ENCODE measurements around the gene RBM5.

The RBM5 gene

DNA sequence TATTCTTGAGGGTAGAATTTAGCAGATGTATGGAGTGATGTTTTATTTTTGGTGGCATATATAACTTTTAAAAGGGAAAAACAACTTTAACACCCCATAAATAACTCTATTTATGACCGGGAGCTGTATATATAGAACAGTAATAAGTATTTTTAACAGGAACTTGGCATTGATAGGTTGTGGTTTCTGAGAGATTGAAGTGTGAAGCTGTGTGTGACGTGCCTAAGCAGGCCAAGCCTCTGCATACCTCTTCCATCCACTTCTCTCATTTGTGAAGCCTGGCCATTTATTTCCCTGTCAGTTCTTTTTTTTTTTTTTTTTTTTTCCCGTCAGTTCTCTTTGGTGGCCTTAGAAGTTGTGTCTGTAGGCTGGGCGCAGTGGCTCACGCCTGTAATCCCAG is 23.0 kb downstream of the RBM5 start:
- no peak overlapping the region for H3K4me3 Mint-ChIP-seq

GRCh38 chr3:50112462-50112861 is 23.7 kb downstream of the RBM5 start:
- no peak overlapping the region for H3K27ac Mint-ChIP-seq

More for the DNA sequence above, 23.0 kb downstream of the RBM5 start:
- no peak for ATAC-seq
- Mint-ChIP-seq H3K36me3 (peaks cover 67% of the 10 kb centered on the region), H3K4me1 (no peaks in the 10 kb centered on the region), H3K9me3 (no peaks in the 10 kb centered on the region), H3K27ac (no peak overlapping the region), H3K27me3 (no peaks in the 10 kb centered on the region)

DNA sequence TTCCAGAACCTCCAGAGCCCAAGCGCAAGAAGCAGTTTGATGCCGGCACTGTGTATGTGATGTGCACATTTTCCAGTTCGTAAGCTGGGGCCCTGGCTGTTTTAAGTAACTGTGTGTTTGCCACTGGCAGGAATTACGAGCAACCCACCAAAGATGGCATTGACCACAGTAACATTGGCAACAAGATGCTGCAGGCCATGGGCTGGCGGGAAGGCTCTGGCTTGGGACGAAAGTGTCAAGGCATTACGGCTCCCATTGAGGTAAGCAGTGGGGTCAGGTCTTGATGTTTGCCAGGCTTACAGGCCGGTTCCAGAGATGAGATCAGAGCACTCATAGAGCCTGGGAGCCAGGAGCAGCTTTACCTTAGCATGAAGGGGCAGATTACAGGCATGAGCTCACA is 28.4 kb downstream of the RBM5 start:
- H3K9me3 Mint-ChIP-seq = no peaks in the 10 kb centered on the region
- no peaks in the 10 kb centered on the region for H3K4me1 Mint-ChIP-seq
- H3K27ac Mint-ChIP-seq = no peak overlapping the region
- no peak for ATAC-seq
- H3K36me3 Mint-ChIP-seq = peaks cover 51% of the 10 kb centered on the region
- no peaks in the 10 kb centered on the region for H3K27me3 Mint-ChIP-seq
- no peak overlapping the region for H3K4me3 Mint-ChIP-seq

More at GRCh38 chr3:50112462-50112861, 23.7 kb downstream of the RBM5 start:
- H3K4me3 Mint-ChIP-seq = no peak overlapping the region
- no peak for ATAC-seq
- H3K9me3 Mint-ChIP-seq = no peaks in the 10 kb centered on the region
- no peaks in the 10 kb centered on the region for H3K27me3 Mint-ChIP-seq
- peaks cover 67% of the 10 kb centered on the region for H3K36me3 Mint-ChIP-seq
- no peaks in the 10 kb centered on the region for H3K4me1 Mint-ChIP-seq

DNA sequence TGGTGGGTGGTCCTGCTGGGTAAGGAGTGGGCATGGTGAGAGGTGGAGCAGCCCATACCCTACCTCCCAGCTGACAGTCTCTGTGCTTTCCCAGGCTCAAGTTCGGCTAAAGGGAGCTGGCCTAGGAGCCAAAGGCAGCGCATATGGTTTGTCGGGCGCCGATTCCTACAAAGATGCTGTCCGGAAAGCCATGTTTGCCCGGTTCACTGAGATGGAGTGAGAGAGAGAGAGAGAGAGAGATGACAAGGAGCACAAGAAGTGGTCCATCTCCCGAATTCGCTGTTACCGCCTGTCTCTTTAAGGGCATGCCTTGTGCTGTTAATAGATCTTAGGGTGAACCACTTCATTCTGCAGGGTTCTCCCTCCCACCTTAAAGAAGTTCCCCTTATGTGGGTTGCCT is 29.5 kb downstream of the RBM5 start:
- H3K4me1 Mint-ChIP-seq = peaks cover 3% of the 10 kb centered on the region
- H3K27ac Mint-ChIP-seq = no peak overlapping the region
- ATAC-seq = no peak
- H3K36me3 Mint-ChIP-seq = peaks cover 48% of the 10 kb centered on the region
- H3K4me3 Mint-ChIP-seq = no peak overlapping the region
- no peaks in the 10 kb centered on the region for H3K27me3 Mint-ChIP-seq
- no peaks in the 10 kb centered on the region for H3K9me3 Mint-ChIP-seq

DNA sequence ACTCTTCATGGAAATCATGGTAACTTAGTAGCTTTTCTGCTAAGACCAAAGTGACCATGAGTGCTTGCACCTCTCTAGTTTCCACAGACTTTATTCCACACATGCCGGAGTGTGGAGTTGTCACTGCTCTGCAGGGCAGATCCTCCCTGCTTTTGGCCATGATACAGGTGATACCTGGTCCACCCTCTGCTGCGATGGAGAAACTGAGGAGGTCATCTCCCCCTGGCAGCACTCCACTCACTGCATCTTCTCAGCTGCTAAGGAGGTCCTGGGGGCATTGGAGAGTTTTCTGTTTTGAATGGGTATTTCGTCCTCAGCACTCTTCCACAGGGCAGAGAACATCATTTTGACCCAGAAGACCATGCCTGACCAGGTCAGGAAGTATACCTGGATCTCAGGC is 31.1 kb downstream of the RBM5 start:
- Mint-ChIP-seq H3K4me1 (peaks cover 5% of the 10 kb centered on the region), H3K27ac (no peak overlapping the region), H3K9me3 (no peaks in the 10 kb centered on the region), H3K4me3 (no peak overlapping the region), H3K27me3 (no peaks in the 10 kb centered on the region), H3K36me3 (peaks cover 35% of the 10 kb centered on the region)
- no peak for ATAC-seq

- no peaks in the 10 kb centered on the region for H3K27me3 Mint-ChIP-seq
- ATAC-seq = no peak
- H3K4me1 Mint-ChIP-seq = peaks cover 5% of the 10 kb centered on the region
- peaks cover 29% of the 10 kb centered on the region for H3K36me3 Mint-ChIP-seq
- H3K27ac Mint-ChIP-seq = no peak overlapping the region
- H3K4me3 Mint-ChIP-seq = no peak overlapping the region
- no peaks in the 10 kb centered on the region for H3K9me3 Mint-ChIP-seq
Observed at GRCh38 chr3:50120364-50121071, 31.8 kb downstream of the RBM5 start.

DNA sequence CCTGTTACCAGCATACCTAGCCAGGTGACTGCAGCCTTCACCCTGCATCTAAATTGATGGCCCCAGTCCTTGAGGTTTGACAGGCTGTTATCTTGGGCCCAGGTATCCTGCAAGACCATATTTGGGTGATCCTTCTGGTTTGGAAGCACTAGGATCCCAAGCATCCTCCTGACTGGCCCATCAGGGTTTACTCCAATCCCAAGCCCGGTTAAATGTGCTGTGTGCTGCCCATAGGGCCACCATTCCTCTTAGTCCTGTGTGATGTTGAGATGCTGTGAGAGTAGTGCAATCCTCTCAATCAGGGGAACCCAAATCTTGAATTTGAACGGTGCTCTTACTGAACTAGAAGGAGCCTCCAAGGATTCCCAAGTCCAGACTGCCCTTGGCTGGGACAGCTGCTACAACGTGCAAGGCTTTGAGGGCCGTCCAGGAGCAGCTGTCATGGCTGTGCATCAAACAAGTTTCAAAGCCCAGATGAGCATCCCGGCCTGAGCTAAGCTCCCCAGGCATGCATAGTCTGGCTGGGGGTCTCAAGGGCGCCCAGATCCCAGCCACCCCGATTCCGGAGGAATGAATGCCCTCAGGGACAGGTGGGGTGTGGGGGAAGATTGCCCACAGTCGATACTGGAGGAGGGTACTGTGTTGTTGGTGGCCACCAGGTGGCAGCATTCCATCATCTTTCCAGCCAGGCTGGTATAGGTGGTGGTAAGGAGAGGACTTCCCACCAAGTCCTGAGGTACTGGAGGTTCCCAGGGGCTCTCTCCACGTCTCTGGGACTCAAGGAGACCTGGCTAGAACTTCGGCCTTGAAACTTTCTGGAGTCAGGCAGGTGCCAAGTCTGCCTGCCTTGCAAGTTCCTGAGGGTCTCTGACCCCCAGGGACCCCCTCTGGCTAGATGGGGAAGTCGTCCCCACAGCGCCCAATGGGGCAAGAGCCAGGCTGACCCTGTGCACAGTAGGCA is 32.6 kb downstream of the RBM5 start:
- H3K4me3 Mint-ChIP-seq = no peak overlapping the region
- no peak overlapping the region for H3K27ac Mint-ChIP-seq

DNA sequence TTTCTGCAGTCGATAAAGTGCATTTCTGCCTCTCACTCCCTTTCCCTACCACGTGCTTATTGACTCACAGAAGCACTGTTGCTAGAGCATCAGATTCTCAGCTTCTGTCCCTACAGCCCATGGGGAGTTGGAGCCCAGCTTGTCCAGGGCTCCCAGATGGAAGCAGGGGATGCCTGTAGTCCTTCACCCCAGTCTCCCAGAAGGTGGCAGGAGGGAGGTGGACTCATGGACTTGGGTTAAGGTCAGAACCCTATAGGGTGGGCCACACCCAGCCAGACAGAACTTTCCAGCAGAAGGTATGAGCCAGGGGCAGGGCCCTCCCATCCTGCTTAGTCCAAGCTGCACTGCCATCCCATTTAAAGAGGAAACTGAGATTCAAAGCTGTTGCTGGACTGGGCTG is 33.4 kb downstream of the RBM5 start:
- Mint-ChIP-seq H3K27ac (no peak overlapping the region), H3K4me1 (peaks cover 5% of the 10 kb centered on the region), H3K4me3 (no peak overlapping the region), H3K36me3 (peaks cover 14% of the 10 kb centered on the region), H3K9me3 (no peaks in the 10 kb centered on the region), H3K27me3 (no peaks in the 10 kb centered on the region)
- no peak for ATAC-seq

More for the DNA sequence above, 32.6 kb downstream of the RBM5 start:
- H3K36me3 Mint-ChIP-seq = peaks cover 21% of the 10 kb centered on the region
- ATAC-seq = peak; percentile 88
- no peaks in the 10 kb centered on the region for H3K9me3 Mint-ChIP-seq
- H3K4me1 Mint-ChIP-seq = peaks cover 5% of the 10 kb centered on the region
- no peaks in the 10 kb centered on the region for H3K27me3 Mint-ChIP-seq

GRCh38 chr3:50122661-50123391 is 34.1 kb downstream of the RBM5 start:
- Mint-ChIP-seq H3K36me3 (peaks cover 8% of the 10 kb centered on the region), H3K9me3 (no peaks in the 10 kb centered on the region), H3K27me3 (no peaks in the 10 kb centered on the region), H3K27ac (no peak overlapping the region), H3K4me1 (peaks cover 5% of the 10 kb centered on the region), H3K4me3 (no peak overlapping the region)
- ATAC-seq = no peak

DNA sequence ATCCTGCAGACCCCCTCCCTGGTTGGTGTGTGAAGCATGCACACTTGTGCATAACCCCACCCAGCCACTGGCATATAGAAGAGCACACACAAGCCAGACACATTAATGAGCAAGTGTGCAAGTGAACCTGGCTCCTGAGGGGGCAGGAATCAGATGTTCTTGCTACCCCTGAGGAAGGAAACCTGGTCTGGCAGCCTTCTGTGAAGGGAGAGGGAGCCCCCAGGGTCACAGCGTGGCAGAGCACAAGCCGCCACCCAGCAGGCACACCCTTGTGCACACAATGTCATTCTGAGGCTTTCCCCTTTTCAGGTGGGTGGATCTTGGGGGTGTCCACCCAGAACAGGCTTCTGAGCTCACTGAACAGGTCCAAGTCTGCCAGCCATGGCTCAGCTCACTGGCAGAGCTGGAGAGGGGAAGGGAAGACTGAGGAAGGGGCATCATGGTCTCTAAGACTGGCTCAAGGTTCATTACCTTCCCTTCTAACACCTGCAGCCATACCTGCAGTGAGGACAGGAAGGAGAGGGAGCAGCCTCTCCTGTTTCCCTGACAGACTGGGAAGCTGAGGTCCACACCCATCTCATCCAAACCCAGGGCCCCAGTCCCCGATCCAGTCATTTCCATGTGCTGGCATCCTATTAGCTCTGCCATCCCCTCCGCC is 34.8 kb downstream of the RBM5 start:
- Mint-ChIP-seq H3K36me3 (peaks cover 1% of the 10 kb centered on the region), H3K4me3 (no peak overlapping the region), H3K9me3 (no peaks in the 10 kb centered on the region), H3K4me1 (peaks cover 5% of the 10 kb centered on the region), H3K27me3 (no peaks in the 10 kb centered on the region), H3K27ac (no peak overlapping the region)
- no peak for ATAC-seq

GRCh38 chr3:50124052-50124799 is 35.5 kb downstream of the RBM5 start:
- no peak overlapping the region for H3K27ac Mint-ChIP-seq
- peaks cover 5% of the 10 kb centered on the region for H3K4me1 Mint-ChIP-seq
- ATAC-seq = no peak
- H3K4me3 Mint-ChIP-seq = no peak overlapping the region
- H3K36me3 Mint-ChIP-seq = no peaks in the 10 kb centered on the region
- H3K9me3 Mint-ChIP-seq = no peaks in the 10 kb centered on the region
- H3K27me3 Mint-ChIP-seq = no peaks in the 10 kb centered on the region

DNA sequence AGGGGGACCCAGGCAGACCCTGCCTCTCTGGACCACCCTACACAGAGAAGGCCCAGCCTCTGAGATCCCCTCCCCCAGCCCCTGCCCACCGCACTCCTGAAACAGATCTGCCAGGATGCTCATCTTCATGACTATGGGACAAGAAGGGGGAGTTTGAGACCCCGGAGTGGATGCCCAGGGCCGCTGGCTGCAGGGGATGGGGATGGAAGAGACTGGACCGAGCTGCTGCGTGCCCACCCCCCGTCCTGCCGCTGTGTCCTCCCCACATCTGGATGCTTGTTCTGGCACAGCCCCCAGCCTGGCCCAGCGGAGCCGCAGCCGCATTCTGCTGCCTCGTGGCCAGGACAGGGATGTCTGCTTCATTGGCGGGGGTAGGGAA is 36.1 kb downstream of the RBM5 start:
- no peaks in the 10 kb centered on the region for H3K36me3 Mint-ChIP-seq
- peaks cover 5% of the 10 kb centered on the region for H3K4me1 Mint-ChIP-seq
- no peak overlapping the region for H3K27ac Mint-ChIP-seq
- no peaks in the 10 kb centered on the region for H3K27me3 Mint-ChIP-seq
- no peak overlapping the region for H3K4me3 Mint-ChIP-seq
- H3K9me3 Mint-ChIP-seq = no peaks in the 10 kb centered on the region
- ATAC-seq = no peak

GRCh38 chr3:50125541-50126286 is 37.0 kb downstream of the RBM5 start:
- Mint-ChIP-seq H3K27ac (no peak overlapping the region), H3K9me3 (no peaks in the 10 kb centered on the region), H3K4me1 (peaks cover 5% of the 10 kb centered on the region), H3K4me3 (no peak overlapping the region), H3K27me3 (no peaks in the 10 kb centered on the region), H3K36me3 (no peaks in the 10 kb centered on the region)
- ATAC-seq = no peak

All from stimulated activated memory B cell treated with anti-CD40 and anti-IgM and Interleukin-4, amounts not matched to agents 10 μg/mL and 1 μg/mL and 100 μg/mL, for 72 hours (primary cell).